Endodermal cell (in vitro differentiated cells): ENCODE data around the gene GALNT2. TPM values are rescaled to one million over a fixed set of nuclear protein-coding genes. Genes with fewer than 3 reads are reported as not detected.

Experiments
- DNase-seq: peaks from one replicate; pipeline ENCODE4 v3.0.0-alpha.2; 2017
- H3K27ac ChIP-seq: 2 replicates; pipeline ENCODE4 v1.5.1; 2013; ENCODE audit warnings: mild to moderate bottlenecking, low read depth, low read length, moderate library complexity
- H3K27me3 ChIP-seq: 2 replicates; pipeline ENCODE4 v1.6.1; 2013; ENCODE audit warnings: mild to moderate bottlenecking, low read length, moderate library complexity; ENCODE audit not compliant: insufficient read depth, control insufficient read depth, poor library complexity, severe bottlenecking
- H3K36me3 ChIP-seq: 2 replicates; pipeline ENCODE4 v1.7.0; 2013; ENCODE audit warnings: mild to moderate bottlenecking, low read length, moderate library complexity; ENCODE audit not compliant: control insufficient read depth, insufficient read depth
- H3K4me1 ChIP-seq: one replicate; pipeline ENCODE4 v1.7.0; 2013; ENCODE audit warnings: low read length; ENCODE audit not compliant: control insufficient read depth, insufficient read depth
- H3K4me3 ChIP-seq: 2 replicates; pipeline ENCODE4 v1.5.1; 2013; ENCODE audit warnings: mild to moderate bottlenecking, low read length, moderate library complexity
- H3K9ac ChIP-seq: 2 replicates; pipeline ENCODE4 v1.6.1; 2013; ENCODE audit warnings: mild to moderate bottlenecking, low read length, moderate library complexity; ENCODE audit not compliant: poor library complexity, severe bottlenecking; ENCODE audit errors: extremely low read depth
- H3K9me3 ChIP-seq: 2 replicates; pipeline ENCODE4 v1.6.1; 2013; ENCODE audit warnings: mild to moderate bottlenecking, low read length, moderate library complexity; ENCODE audit not compliant: control insufficient read depth
- H3K27ac Mint-ChIP-seq: 2 replicates; pipeline ENCODE4 v1.8.0; 2020; ENCODE audit warnings: mixed read lengths
- H3K27me3 Mint-ChIP-seq: 2 replicates; pipeline ENCODE4 v1.8.0; 2021; ENCODE audit warnings: mild to moderate bottlenecking, mixed read lengths; ENCODE audit not compliant: insufficient read depth
- H3K36me3 Mint-ChIP-seq: 2 replicates; pipeline ENCODE4 v1.8.0; 2020; ENCODE audit warnings: low read depth, mixed read lengths
- H3K4me1 Mint-ChIP-seq: 2 replicates; pipeline ENCODE4 v1.8.0; 2020; ENCODE audit warnings: mixed read lengths
- H3K4me3 Mint-ChIP-seq: 2 replicates; pipeline ENCODE4 v1.8.0; 2020; ENCODE audit warnings: mild to moderate bottlenecking, moderate library complexity, mixed read lengths
- H3K9me3 Mint-ChIP-seq: 2 replicates; pipeline ENCODE4 v1.8.0; 2020; ENCODE audit warnings: mild to moderate bottlenecking, mixed read lengths
- CTCF ChIP-seq: fragments of 200-600 bp; sonication (generic); conservative IDR thresholded peaks from 2 replicates; pipeline ENCODE4 v1.5.0; 2021; ENCODE audit warnings: antibody characterized with exemption, mild to moderate bottlenecking
- WGBS, 2 experiments: methylation state at CpG; one replicate each; pipeline versions ENCODE4 v1.1.5 to v1.1.7; 2013; ENCODE audit warnings: missing lambda C conversion rate in 2 of 2, mixed read lengths in 1 of 2; ENCODE audit not compliant: insufficient coverage in 1 of 2, insufficient read length in 1 of 2; 5-methylcytosine and 5-hydroxymethylcytosine counted together
- total RNA-seq, 2 donors: library from RNA; stranded (reverse); fragmentation: NEBNext Ultra II Directional in 1 of 2; extraction: Animal tissue kit (Norgen Biotek cat#: 25700) in 1 of 2; gene quantifications; 2 replicates in 1 of 2; 3 replicates in 1 of 2; pipeline ENCODE4 v1.2.1, GENCODE V29; 2021

Gene GALNT2
- total RNA-seq, 2 donors from 2014 or later, result 41.6 to 63.5 TPM

GRCh38 chr1:230308039-230308438 is 241.0 kb downstream of the GALNT2 start:
- Histone ChIP-seq H3K4me1 (no peaks in the 10 kb centered on the region), H3K27ac (no peak overlapping the region), H3K4me3 (no peak overlapping the region), H3K9ac (no peak overlapping the region), H3K27me3 (no peaks in the 10 kb centered on the region), H3K36me3 (no peaks in the 10 kb centered on the region), H3K9me3 (no peaks in the 10 kb centered on the region)
- Mint-ChIP-seq H3K4me1 (no peaks in the 10 kb centered on the region), H3K9me3 (no peaks in the 10 kb centered on the region), H3K36me3 (no peaks in the 10 kb centered on the region), H3K27ac (no peak overlapping the region), H3K27me3 (no peaks in the 10 kb centered on the region), H3K4me3 (no peak overlapping the region)
- DNase-seq, result no peak
- WGBS, 2 experiments, result 90 to 92% methylated on average over 8 of the region's 8 CpGs
- TF ChIP-seq CTCF, result no peak

GRCh38 chr1:230308821-230309220 is 241.8 kb downstream of the GALNT2 start:
- H3K4me1 Mint-ChIP-seq, result no peaks in the 10 kb centered on the region
- H3K9me3 Mint-ChIP-seq, result no peaks in the 10 kb centered on the region
- no peak for DNase-seq
- no peaks in the 10 kb centered on the region for H3K36me3 Mint-ChIP-seq
- no peak overlapping the region for H3K27ac Mint-ChIP-seq
- no peaks in the 10 kb centered on the region for H3K27me3 Mint-ChIP-seq
- WGBS, 2 experiments, result 93% methylated on average over 12 to 17 of the region's 17 CpGs
- H3K9ac ChIP-seq, result no peak overlapping the region
- no peak overlapping the region for H3K4me3 ChIP-seq
- H3K27ac ChIP-seq, result no peak overlapping the region
- TF ChIP-seq CTCF, result no peak
- H3K9me3 ChIP-seq, result no peaks in the 10 kb centered on the region
- H3K4me1 ChIP-seq, result no peaks in the 10 kb centered on the region
- H3K4me3 Mint-ChIP-seq, result no peak overlapping the region
- no peaks in the 10 kb centered on the region for H3K27me3 ChIP-seq
- H3K36me3 ChIP-seq, result no peaks in the 10 kb centered on the region

GRCh38 chr1:230309646-230310177 is 242.7 kb downstream of the GALNT2 start:
- Mint-ChIP-seq H3K27ac (no peak overlapping the region), H3K9me3 (no peaks in the 10 kb centered on the region), H3K4me3 (no peak overlapping the region), H3K27me3 (no peaks in the 10 kb centered on the region), H3K36me3 (no peaks in the 10 kb centered on the region), H3K4me1 (no peaks in the 10 kb centered on the region)
- Histone ChIP-seq H3K36me3 (no peaks in the 10 kb centered on the region), H3K4me1 (no peaks in the 10 kb centered on the region), H3K27me3 (no peaks in the 10 kb centered on the region), H3K4me3 (no peak overlapping the region), H3K9ac (no peak overlapping the region), H3K9me3 (no peaks in the 10 kb centered on the region), H3K27ac (no peak overlapping the region)
- WGBS, 2 experiments, result 91% methylated on average over 13 to 15 of the region's 15 CpGs
- DNase-seq, result no peak
- no peak for TF ChIP-seq CTCF
